Psoas muscle (tissue), 8 donors: Measurements from ENCODE around the gene RYR1. TPM values are rescaled to one million over a fixed set of nuclear protein-coding genes. Genes with fewer than 3 reads are reported as not detected.
A peak's percentile ranks its signal among the peaks of the same experiment; 100 is the strongest.

Source experiments
- ATAC-seq, 4 donors: fragments of 200-7000 bp; cut with Tn5 transposase; one replicate each; pipeline ENCODE4 v1.9.1; 2020; ENCODE audit warnings: moderate library complexity in 3 of 4, mild to moderate bottlenecking in 2 of 4
- DNase-seq, 2 donors: peaks; one replicate each; pipeline ENCODE4 v3.0.0-alpha.2; 2020
- H3K27ac ChIP-seq: fragments of 200-600 bp; one replicate; pipeline ENCODE4 v1.8.0; 2022
- H3K27me3 ChIP-seq, 3 donors: fragments of 200-600 bp in 1 of 3; one replicate each; pipeline versions ENCODE4 v1.6.1 to v1.8.0; 2013 to 2022; ENCODE audit warnings: low read length in 2 of 3, mild to moderate bottlenecking in 2 of 3, moderate library complexity in 1 of 3; ENCODE audit not compliant: insufficient read depth in 3 of 3
- H3K36me3 ChIP-seq, 2 donors: fragments of 200-600 bp in 1 of 2; one replicate each; pipeline versions ENCODE4 v1.6.1 to v1.8.0; 2013 to 2022; ENCODE audit warnings: low read depth in 1 of 2, mild to moderate bottlenecking in 1 of 2, moderate library complexity in 1 of 2; ENCODE audit not compliant: insufficient read depth in 1 of 2
- H3K4me1 ChIP-seq: fragments of 200-600 bp; one replicate; pipeline ENCODE4 v1.8.0; 2022
- H3K4me3 ChIP-seq: fragments of 200-600 bp; one replicate; pipeline ENCODE4 v1.8.0; 2022; ENCODE audit warnings: mild to moderate bottlenecking
- H3K9me3 ChIP-seq: fragments of 200-600 bp; one replicate; pipeline ENCODE4 v1.8.0; 2022
- CTCF ChIP-seq: fragments of 200-600 bp; IDR thresholded peaks from one replicate; pipeline ENCODE4 v1.8.0; 2022; ENCODE audit warnings: antibody characterized with exemption
- WGBS, 3 donors: extraction: QIAGEN DNeasy Blood & Tissue Kit; methylation state at CpG; one replicate each; pipeline versions ENCODE4 v1.1.6 to v1.1.7; 2013; 5-methylcytosine and 5-hydroxymethylcytosine counted together
- intact Hi-C, 2 donors: fragments of 100-400 bp; cut with DNase I; formaldehyde crosslinking; loops; one replicate each; pipeline versions ENCODE4 v1.11.0 to v1.14.2; 2022
- polyA plus RNA-seq, 3 donors: library from polyadenylated mRNA; stranded (reverse); fragments of 200-250 nt; gene quantifications; one replicate each; pipeline ENCODE4 v1.2.3, GENCODE V29; 2013
- total RNA-seq, 4 donors: library from RNA; stranded (reverse); fragmentation: NEBNext Ultra II Directional in 2 of 4; extraction: Animal tissue kit (Norgen Biotek cat#: 25700) in 2 of 4; gene quantifications; one replicate each; pipeline versions ENCODE4 v1.2.1 to v1.2.4, GENCODE V29; 2021 to 2023
- donor health status: healthy with polysubstance abuse.
- donor health status: DM: no; HTN: no; CAD: no; lungs with moderate emphysema.
- donor health status: Bipolar disorder and iron deficiency.
- donor health status: healthy.
- donor health status: DM: yes; HTN: yes; CAD: no.
- donor health status: DM: no; HTN: no; CAD: no.
- donor health status: DM: no; HTN: no; CAD: no.
- donor health status: DM: yes; HTN: yes; CAD: no.

RYR1 gene
- total and polyA plus RNA-seq, 7 donors = 56.0 to 1,211 (median 572) TPM

GRCh38 chr19:38614289-38614688 lies 180.8 kb downstream of the RYR1 start:
- Histone ChIP-seq H3K4me1 (peaks cover 4% of the 10 kb centered on the region), H3K36me3 (no peaks in the 10 kb centered on the region), H3K27me3 (no peaks in the 10 kb centered on the region), H3K27ac (no peak overlapping the region), H3K4me3 (no peak overlapping the region), H3K9me3 (no peaks in the 10 kb centered on the region)
- TF ChIP-seq CTCF = no peak
- no peak for ATAC-seq
- intact Hi-C loops = no loop called here
- DNase-seq = no peak
- 50 to 64% (median 58%) methylated on average over 3 of the region's 3 CpGs for WGBS, 3 donors

- Histone ChIP-seq H3K4me1 (peaks cover 9% of the 10 kb centered on the region), H3K9me3 (no peaks in the 10 kb centered on the region), H3K36me3 (peaks cover 0 to under 1% of the 10 kb centered on the region in 2 donors), H3K4me3 (no peak overlapping the region), H3K27me3 (no peaks in the 10 kb centered on the region), H3K27ac (no peak overlapping the region)
- 65 to 80% (median 79%) methylated on average over 7 of the region's 7 CpGs for WGBS, 3 donors
- intact Hi-C loops = no loop called here
- no peak for ATAC-seq
- no peak for DNase-seq
- no peak for TF ChIP-seq CTCF
Observed at GRCh38 chr19:38615007-38615581, 181.6 kb downstream of the RYR1 start.

- TF ChIP-seq CTCF = no peak
- WGBS, 3 donors = 92 to 94% (median 93%) methylated on average over 6 of the region's 6 CpGs
- Histone ChIP-seq H3K4me3 (no peak overlapping the region), H3K36me3 (peaks cover 0 to 12% of the 10 kb centered on the region in 2 donors), H3K27ac (no peak overlapping the region), H3K9me3 (no peaks in the 10 kb centered on the region), H3K27me3 (no peaks in the 10 kb centered on the region), H3K4me1 (peaks cover 13% of the 10 kb centered on the region)
- DNase-seq = no peak
- intact Hi-C loops = no loop called here
- ATAC-seq = no peak
Observed at GRCh38 chr19:38616265-38616664, 182.8 kb downstream of the RYR1 start.

GRCh38 chr19:38617283-38617763 lies 183.8 kb downstream of the RYR1 start:
- H3K27ac ChIP-seq = no peak overlapping the region
- no peak for ATAC-seq
- 56 to 73% (median 72%) methylated on average over 9 of the region's 9 CpGs for WGBS, 3 donors
- intact Hi-C loops = no loop called here
- peak overlapping the region; percentile 95 for H3K4me3 ChIP-seq
- DNase-seq = no peak
- no peaks in the 10 kb centered on the region for H3K27me3 ChIP-seq
- H3K36me3 ChIP-seq = peaks cover 2 to 22% of the 10 kb centered on the region in 2 donors
- H3K9me3 ChIP-seq = no peaks in the 10 kb centered on the region
- TF ChIP-seq CTCF = no peak
- peaks cover 13% of the 10 kb centered on the region for H3K4me1 ChIP-seq
